Tibial nerve (tissue), 4 donors: ENCODE measurements around the gene SPOCK3. TPM values are rescaled to one million over a fixed set of nuclear protein-coding genes. Genes with fewer than 3 reads are reported as not detected.

Experiments used
- DNase-seq, 2 donors: peaks; one replicate each; pipeline ENCODE4 v3.0.0-alpha.2; 2019; ENCODE audit warnings: low spot score in 2 of 2
- H3K27ac ChIP-seq, 4 donors: fragments of 200-600 bp; sonication (generic) in 3 of 4; one replicate each; pipeline ENCODE4 v1.5.1; 2017 to 2019; ENCODE audit warnings: mild to moderate bottlenecking in 1 of 4
- H3K27me3 ChIP-seq, 2 donors: fragments of 200-600 bp; sonication (generic) in 1 of 2; one replicate each; pipeline versions ENCODE4 v1.5.1 to v1.6.0; 2017 to 2019
- H3K36me3 ChIP-seq, 3 donors: fragments of 200-600 bp; sonication (generic); one replicate each; pipeline ENCODE4 v1.5.1; 2018 to 2019
- H3K4me1 ChIP-seq, 4 donors: fragments of 200-600 bp; sonication (generic) in 3 of 4; one replicate each; pipeline ENCODE4 v1.5.1; 2017 to 2019
- H3K4me3 ChIP-seq, 4 donors: fragments of 200-600 bp; sonication (generic) in 3 of 4; one replicate each; pipeline ENCODE4 v1.5.1; 2017 to 2019; ENCODE audit warnings: mild to moderate bottlenecking in 1 of 4, moderate library complexity in 1 of 4
- H3K9me3 ChIP-seq, 4 donors: fragments of 200-600 bp; sonication (generic) in 3 of 4; one replicate each; pipeline ENCODE4 v1.5.1; 2017 to 2019
- EP300 ChIP-seq, 2 donors: sonication (generic); formaldehyde crosslinking; IDR thresholded peaks; one replicate each; pipeline ENCODE4 v1.6.1; 2017; ENCODE audit warnings: antibody characterized with exemption in 2 of 2, mild to moderate bottlenecking in 1 of 2
- POLR2A ChIP-seq, 2 donors: fragments of 450-650 bp; IDR thresholded peaks; one replicate each; pipeline ENCODE4 v1.6.1; 2017; ENCODE audit warnings: antibody characterized with exemption in 2 of 2, mild to moderate bottlenecking in 2 of 2, moderate library complexity in 2 of 2
- WGBS, 2 donors: methylation state at CpG; one replicate each; pipeline ENCODE4 v1.1.5; 2018; 5-methylcytosine and 5-hydroxymethylcytosine counted together
- total RNA-seq, 4 donors: library from RNA; depleted of rRNA; stranded (reverse); fragments of >200 nt; gene quantifications; one replicate each; pipeline ENCODE4 v1.1.0, GENCODE V29; 2016
- TF ChIP-seq, protein P1 (sequence below), 5 experiments: fragments of 200-600 bp in 3 of 5; fragments of 450-650 bp in 2 of 5; sonication (generic) in 3 of 5; IDR thresholded peaks; one replicate each; pipeline ENCODE4 v1.5.1; 2016 to 2019; ENCODE audit warnings: antibody characterized with exemption in 5 of 5, mild to moderate bottlenecking in 3 of 5, moderate library complexity in 2 of 5

SPOCK3 gene
- total RNA-seq, 4 donors from 2014 or later = 1.5 TPM; not detected in 3

DNA sequence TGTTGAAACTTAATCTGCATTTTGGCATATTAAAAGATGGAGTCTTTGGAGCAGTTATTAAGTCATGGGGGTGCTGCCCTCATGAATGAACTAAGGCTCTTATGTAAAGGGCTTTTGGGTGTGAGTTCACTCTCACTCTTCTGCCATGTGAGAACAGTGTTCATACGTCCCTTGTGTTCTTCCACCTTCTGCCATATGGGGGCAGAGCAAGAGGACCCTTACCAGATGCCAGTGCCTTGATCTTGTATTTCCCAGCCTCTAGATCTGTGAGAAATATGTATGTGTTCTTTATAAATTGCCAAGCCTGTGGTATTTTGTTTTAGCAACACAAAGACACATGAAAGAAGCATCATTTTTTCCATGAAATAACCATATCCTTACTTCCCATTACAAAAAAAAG is 213.9 kb downstream of the SPOCK3 start:
- 29 to 33% methylated on average over 1 of the region's 1 CpG for WGBS, 2 donors
- no peak for DNase-seq
- TF ChIP-seq POLR2A (IDR thresholded peaks at IDR 0.05) = no peak
- TF ChIP-seq EP300 (IDR thresholded peaks at IDR 0.05) = no peak
- TF ChIP-seq, protein P1, sequence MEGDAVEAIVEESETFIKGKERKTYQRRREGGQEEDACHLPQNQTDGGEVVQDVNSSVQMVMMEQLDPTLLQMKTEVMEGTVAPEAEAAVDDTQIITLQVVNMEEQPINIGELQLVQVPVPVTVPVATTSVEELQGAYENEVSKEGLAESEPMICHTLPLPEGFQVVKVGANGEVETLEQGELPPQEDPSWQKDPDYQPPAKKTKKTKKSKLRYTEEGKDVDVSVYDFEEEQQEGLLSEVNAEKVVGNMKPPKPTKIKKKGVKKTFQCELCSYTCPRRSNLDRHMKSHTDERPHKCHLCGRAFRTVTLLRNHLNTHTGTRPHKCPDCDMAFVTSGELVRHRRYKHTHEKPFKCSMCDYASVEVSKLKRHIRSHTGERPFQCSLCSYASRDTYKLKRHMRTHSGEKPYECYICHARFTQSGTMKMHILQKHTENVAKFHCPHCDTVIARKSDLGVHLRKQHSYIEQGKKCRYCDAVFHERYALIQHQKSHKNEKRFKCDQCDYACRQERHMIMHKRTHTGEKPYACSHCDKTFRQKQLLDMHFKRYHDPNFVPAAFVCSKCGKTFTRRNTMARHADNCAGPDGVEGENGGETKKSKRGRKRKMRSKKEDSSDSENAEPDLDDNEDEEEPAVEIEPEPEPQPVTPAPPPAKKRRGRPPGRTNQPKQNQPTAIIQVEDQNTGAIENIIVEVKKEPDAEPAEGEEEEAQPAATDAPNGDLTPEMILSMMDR (IDR thresholded peaks at IDR 0.05) = no peak
- H3K4me1 ChIP-seq = no peaks in the 10 kb centered on the region
- no peaks in the 10 kb centered on the region for H3K9me3 ChIP-seq
- no peaks in the 10 kb centered on the region for H3K36me3 ChIP-seq
- no peak overlapping the region for H3K27ac ChIP-seq
- no peak overlapping the region for H3K4me3 ChIP-seq
- no peaks in the 10 kb centered on the region for H3K27me3 ChIP-seq

DNA sequence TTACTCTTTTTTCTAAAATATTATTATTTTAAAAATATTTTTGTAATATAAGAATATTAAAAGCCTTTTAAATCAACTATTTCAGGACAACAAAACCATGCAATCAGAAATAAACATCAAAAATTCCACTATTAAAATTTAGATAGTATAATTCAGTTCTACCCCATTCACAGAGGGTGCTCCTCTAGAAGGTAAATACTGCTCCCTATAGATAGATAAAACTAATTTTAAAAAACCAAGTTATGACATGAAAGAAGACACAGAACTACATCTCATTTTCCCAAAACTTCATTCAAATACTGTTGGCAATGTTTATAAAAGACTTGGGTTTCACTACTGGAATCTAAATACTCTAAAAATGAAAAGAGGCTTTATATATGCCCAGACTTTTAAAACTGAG is 219.3 kb downstream of the SPOCK3 start:
- no peaks in the 10 kb centered on the region for H3K27me3 ChIP-seq
- H3K27ac ChIP-seq = no peak overlapping the region
- H3K4me3 ChIP-seq = no peak overlapping the region
- no peaks in the 10 kb centered on the region for H3K36me3 ChIP-seq
- no peak for TF ChIP-seq EP300 (IDR thresholded peaks at IDR 0.05)
- TF ChIP-seq, protein P1 (IDR thresholded peaks at IDR 0.05) = no peak
- TF ChIP-seq POLR2A (IDR thresholded peaks at IDR 0.05) = no peak
- no peaks in the 10 kb centered on the region for H3K4me1 ChIP-seq
- no peaks in the 10 kb centered on the region for H3K9me3 ChIP-seq
- no peak for DNase-seq

GRCh38 chr4:167003326-167003725 is 231.0 kb downstream of the SPOCK3 start:
- H3K9me3 ChIP-seq = no peaks in the 10 kb centered on the region
- DNase-seq = no peak
- H3K4me1 ChIP-seq = no peaks in the 10 kb centered on the region
- H3K27ac ChIP-seq = no peak overlapping the region
- no peak for TF ChIP-seq EP300 (IDR thresholded peaks at IDR 0.05)
- H3K36me3 ChIP-seq = no peaks in the 10 kb centered on the region
- no peak overlapping the region for H3K4me3 ChIP-seq
- WGBS, 2 donors = 47% methylated on average over 4 of the region's 4 CpGs
- H3K27me3 ChIP-seq = no peaks in the 10 kb centered on the region

DNA sequence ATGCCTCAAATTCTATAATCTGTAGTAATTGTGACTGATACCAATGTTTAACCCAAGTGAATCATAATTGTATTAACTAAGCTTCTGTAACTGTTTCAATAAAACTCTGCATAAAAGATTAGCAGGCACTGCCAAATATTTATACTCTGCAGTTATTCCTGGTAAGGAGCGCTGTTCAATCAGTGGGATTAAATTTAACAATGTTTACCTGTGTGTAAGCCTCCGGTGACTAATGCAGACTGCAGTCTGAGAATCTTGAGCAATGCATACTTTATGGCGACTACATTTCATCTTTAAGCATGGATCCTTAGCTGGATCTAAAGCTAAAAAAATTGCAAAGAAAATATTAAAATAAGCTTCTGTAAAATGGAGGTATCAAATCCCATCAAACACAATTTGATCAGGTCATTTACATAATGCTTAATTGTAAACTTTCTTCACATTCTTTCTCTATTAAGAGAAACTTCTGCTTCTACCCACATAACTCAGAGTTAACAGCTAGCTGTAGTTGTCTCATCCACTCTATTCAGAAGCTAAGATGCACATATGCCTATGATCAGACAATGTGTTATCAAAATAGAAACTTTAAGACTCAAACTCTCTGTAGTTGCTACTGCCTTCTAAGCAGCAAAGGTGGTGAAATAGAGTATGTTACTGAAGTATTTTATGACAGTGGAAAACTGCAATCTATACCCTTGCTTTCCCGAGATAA is 234.0 kb downstream of the SPOCK3 start:
- Histone ChIP-seq H3K4me3 (no peak overlapping the region), H3K9me3 (no peaks in the 10 kb centered on the region), H3K27me3 (no peaks in the 10 kb centered on the region), H3K36me3 (no peaks in the 10 kb centered on the region), H3K4me1 (no peaks in the 10 kb centered on the region), H3K27ac (no peak overlapping the region)
- 74 to 85% methylated on average over 4 of the region's 4 CpGs for WGBS, 2 donors
- no peak for DNase-seq
- TF ChIP-seq, protein P1 (IDR thresholded peaks at IDR 0.05) = no peak
- TF ChIP-seq POLR2A (IDR thresholded peaks at IDR 0.05) (no peak), EP300 (IDR thresholded peaks at IDR 0.05) (no peak)

- Histone ChIP-seq H3K4me3 (no peak overlapping the region), H3K9me3 (no peaks in the 10 kb centered on the region), H3K27ac (no peak overlapping the region), H3K4me1 (no peaks in the 10 kb centered on the region), H3K27me3 (no peaks in the 10 kb centered on the region), H3K36me3 (no peaks in the 10 kb centered on the region)
- WGBS, 2 donors = 25 to 29% methylated on average over 1 of the region's 1 CpG
- no peak for DNase-seq
- TF ChIP-seq POLR2A (IDR thresholded peaks at IDR 0.05) (no peak), EP300 (IDR thresholded peaks at IDR 0.05) (no peak)
- TF ChIP-seq, protein P1 (IDR thresholded peaks at IDR 0.05) = no peak
Observed at GRCh38 chr4:166996216-166996615, 238.1 kb downstream of the SPOCK3 start.

GRCh38 chr4:166994686-166995085 is 239.6 kb downstream of the SPOCK3 start:
- H3K27me3 ChIP-seq = no peaks in the 10 kb centered on the region
- TF ChIP-seq EP300 (IDR thresholded peaks at IDR 0.05) (no peak), POLR2A (IDR thresholded peaks at IDR 0.05) (no peak)
- TF ChIP-seq, protein P1 (IDR thresholded peaks at IDR 0.05) = no peak
- no peak overlapping the region for H3K4me3 ChIP-seq
- H3K9me3 ChIP-seq = no peaks in the 10 kb centered on the region
- no peak overlapping the region for H3K27ac ChIP-seq
- H3K36me3 ChIP-seq = no peaks in the 10 kb centered on the region
- H3K4me1 ChIP-seq = no peaks in the 10 kb centered on the region
- no peak for DNase-seq
